BJ (cell line): ENCODE measurements around the gene NPIPA1. TPM values are rescaled to one million over a fixed set of nuclear protein-coding genes. Genes with fewer than 3 reads are reported as not detected.
"Not testable (repeated sequence)": the region's sequence is repeated elsewhere in the genome, so short reads cannot be mapped to it uniquely, and the experiment has no call there.

ENCODE experiments used
- CTCF ChIA-PET: fragments of 350-600 bp; formaldehyde crosslinking; extraction: SDS; loops from one replicate; lab custom pipeline; 2021; ENCODE audit warnings: antibody characterized with exemption, inconsistent platforms; lab: Yijun Ruan, JAX
- POLR2A ChIA-PET: fragments of 300-600 bp; sonication (Branson Sonifier 250); formaldehyde crosslinking; extraction: SDS; loops from one replicate; lab custom pipeline; 2021; ENCODE audit warnings: antibody characterized with exemption; lab: Charles Lee
- DNase-seq: peaks from one replicate; pipeline ENCODE4 v3.0.0-alpha.2; 2011; ENCODE audit warnings: low read depth
- H3K27me3 ChIP-seq: 2 replicates; pipeline ENCODE4 v1.6.0; 2011; ENCODE audit warnings: low read length; ENCODE audit not compliant: control insufficient read depth, insufficient read depth
- H3K36me3 ChIP-seq: 2 replicates; pipeline ENCODE4 v1.5.1; 2011; ENCODE audit warnings: low read length; ENCODE audit not compliant: control insufficient read depth, insufficient read depth
- H3K4me3 ChIP-seq: 2 replicates; pipeline ENCODE4 v1.5.1; 2011; ENCODE audit warnings: low read depth, mild to moderate bottlenecking, control low read depth, low read length
- polyA plus RNA-seq: library from polyadenylated mRNA; depleted of rRNA; stranded (reverse); fragments of >200 nt; gene quantifications from 2 replicates; pipeline ENCODE4 v1.2.3, GENCODE V29; 2011
- TF ChIP-seq, protein P1 (sequence below): IDR thresholded peaks from 2 replicates; pipeline ENCODE4 v1.5.1; 2011; ENCODE audit warnings: low read depth, mild to moderate bottlenecking, control low read depth, inconsistent platforms, low read length, moderate library complexity; ENCODE audit not compliant: insufficient read depth

The NPIPA1 gene
- polyA plus RNA-seq, 1 experiment: 83.3 TPM

DNA sequence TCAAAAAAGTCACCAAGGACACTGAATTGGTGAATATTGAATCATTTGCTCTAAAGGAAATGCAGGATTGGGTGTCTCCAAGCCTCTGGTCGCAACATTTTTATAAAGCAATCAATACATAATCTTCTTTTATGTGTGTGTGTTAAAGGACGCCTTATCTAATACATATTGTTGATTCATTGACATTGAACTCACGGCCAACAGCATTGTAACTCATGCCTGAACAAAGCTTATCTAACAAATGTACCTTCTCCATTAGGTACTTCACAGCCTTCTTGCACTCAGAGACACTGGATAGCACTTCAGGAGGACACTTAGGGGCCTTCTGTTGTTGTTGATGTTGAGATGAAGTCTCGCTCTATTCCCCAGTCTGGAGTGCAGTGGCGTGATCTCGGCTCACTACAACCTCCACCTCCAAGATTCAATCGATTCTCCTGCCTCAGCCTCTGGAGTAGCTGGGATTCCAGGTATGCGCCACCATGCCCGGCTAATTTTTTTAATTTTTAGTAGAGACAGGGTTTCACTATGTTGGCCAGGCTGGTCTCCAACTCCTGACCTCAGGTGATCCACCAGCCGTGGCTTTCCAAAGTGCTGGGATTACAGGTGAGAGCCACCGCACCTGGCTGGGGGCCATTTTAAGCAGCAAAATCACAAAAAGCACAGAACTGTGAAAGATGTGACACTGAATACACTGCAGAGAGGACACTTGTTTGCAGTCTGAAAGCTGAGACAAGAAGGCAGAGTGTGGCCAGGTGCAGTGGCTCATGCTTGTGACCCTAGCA is 24.4 kb downstream of the NPIPA1 start:
- Histone ChIP-seq H3K36me3 (no peaks in the 10 kb centered on the region), H3K4me3 (no peak overlapping the region), H3K27me3 (peaks cover 8% of the 10 kb centered on the region)
- DNase-seq: no peak
- ChIA-PET CTCF (no interaction called here), POLR2A (no interaction called here)
- TF ChIP-seq, protein P1, sequence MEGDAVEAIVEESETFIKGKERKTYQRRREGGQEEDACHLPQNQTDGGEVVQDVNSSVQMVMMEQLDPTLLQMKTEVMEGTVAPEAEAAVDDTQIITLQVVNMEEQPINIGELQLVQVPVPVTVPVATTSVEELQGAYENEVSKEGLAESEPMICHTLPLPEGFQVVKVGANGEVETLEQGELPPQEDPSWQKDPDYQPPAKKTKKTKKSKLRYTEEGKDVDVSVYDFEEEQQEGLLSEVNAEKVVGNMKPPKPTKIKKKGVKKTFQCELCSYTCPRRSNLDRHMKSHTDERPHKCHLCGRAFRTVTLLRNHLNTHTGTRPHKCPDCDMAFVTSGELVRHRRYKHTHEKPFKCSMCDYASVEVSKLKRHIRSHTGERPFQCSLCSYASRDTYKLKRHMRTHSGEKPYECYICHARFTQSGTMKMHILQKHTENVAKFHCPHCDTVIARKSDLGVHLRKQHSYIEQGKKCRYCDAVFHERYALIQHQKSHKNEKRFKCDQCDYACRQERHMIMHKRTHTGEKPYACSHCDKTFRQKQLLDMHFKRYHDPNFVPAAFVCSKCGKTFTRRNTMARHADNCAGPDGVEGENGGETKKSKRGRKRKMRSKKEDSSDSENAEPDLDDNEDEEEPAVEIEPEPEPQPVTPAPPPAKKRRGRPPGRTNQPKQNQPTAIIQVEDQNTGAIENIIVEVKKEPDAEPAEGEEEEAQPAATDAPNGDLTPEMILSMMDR: no peak

DNA sequence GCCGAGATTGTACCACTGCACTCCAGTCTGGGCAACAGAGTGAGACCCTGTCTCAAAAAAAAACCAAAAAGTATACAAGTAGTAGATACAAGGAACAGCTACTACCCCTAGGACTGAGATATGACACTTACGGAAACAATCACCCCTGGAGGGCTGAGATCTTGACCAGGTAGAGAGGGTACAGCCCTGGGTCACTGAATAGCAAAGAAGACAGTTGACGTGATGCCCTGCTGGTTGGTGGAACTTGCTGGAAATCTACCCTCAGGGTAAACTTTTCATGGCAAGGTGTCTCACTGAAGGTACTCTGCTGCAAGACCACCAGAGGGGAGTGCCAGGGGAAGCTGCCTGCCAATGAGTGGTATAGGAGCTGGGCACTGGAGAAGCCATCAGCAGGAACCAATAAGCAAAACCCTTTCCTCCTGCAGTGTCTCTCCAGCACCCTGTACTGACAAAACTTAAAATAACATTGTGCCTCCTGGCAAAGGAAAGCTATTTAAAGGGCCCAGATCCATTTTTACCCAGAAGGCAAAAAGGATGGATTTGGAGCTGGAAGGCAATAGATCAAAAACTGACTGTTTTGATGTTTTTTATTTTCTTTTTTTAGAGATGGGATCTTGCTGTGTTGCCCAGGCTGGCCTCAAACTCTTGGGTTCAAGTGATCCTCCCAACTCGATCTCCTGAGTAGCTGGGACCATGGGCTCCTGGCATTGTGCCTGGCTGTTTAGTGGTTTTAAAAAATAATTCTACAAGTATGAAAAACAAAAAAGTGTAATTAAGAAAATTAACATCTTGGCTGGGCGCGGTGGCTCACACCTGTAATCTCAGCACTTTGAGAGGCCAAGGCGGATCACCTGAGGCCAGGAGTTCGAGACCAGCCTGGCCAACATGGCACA is 26.3 kb downstream of the NPIPA1 start:
- no peak for DNase-seq

DNA sequence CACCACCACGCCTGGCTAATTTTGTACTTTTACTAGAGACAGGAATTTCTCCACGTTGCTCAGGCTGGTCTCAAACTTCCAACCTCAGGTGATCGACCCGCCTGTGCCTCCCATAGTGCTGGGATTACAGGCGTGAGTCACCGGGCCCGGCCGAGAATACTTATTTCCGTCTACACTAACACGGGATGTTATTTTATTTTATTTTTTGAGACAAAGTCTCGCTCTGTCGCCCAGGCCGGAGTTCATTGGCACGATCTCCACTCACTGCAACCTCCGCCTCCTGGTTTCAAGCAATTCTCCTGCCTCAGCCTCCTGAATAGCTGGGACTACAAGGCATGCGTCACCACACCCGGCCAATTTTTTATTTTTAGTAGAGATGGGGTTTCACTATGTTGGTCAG is 28.1 kb downstream of the NPIPA1 start:
- peaks cover 9% of the 10 kb centered on the region for H3K27me3 ChIP-seq
- H3K4me3 ChIP-seq: no peak overlapping the region
- H3K36me3 ChIP-seq: no peaks in the 10 kb centered on the region
- POLR2A ChIA-PET: no interaction called here
- no peak for DNase-seq
- CTCF ChIA-PET: no interaction called here
- TF ChIP-seq, protein P1: no peak

More for the DNA sequence above, 26.3 kb downstream of the NPIPA1 start:
- POLR2A ChIA-PET: no interaction called here
- no peaks in the 10 kb centered on the region for H3K36me3 ChIP-seq
- peaks cover 9% of the 10 kb centered on the region for H3K27me3 ChIP-seq
- TF ChIP-seq, protein P1: no peak
- CTCF ChIA-PET: interaction anchor here (0.9 kb wide), 1 partner anchor 26 kb away, joined by 4 read pairs; no protein-coding TSS in a partner anchor
- H3K4me3 ChIP-seq: no peak overlapping the region

- H3K27me3 ChIP-seq, CTCF ChIA-PET, POLR2A ChIA-PET, H3K4me3 ChIP-seq, DNase-seq, H3K36me3 ChIP-seq: not testable (repeated sequence)
These were observed 32.6 kb downstream of the NPIPA1 start for GRCh38 chr16:14969795-14970194.

DNA sequence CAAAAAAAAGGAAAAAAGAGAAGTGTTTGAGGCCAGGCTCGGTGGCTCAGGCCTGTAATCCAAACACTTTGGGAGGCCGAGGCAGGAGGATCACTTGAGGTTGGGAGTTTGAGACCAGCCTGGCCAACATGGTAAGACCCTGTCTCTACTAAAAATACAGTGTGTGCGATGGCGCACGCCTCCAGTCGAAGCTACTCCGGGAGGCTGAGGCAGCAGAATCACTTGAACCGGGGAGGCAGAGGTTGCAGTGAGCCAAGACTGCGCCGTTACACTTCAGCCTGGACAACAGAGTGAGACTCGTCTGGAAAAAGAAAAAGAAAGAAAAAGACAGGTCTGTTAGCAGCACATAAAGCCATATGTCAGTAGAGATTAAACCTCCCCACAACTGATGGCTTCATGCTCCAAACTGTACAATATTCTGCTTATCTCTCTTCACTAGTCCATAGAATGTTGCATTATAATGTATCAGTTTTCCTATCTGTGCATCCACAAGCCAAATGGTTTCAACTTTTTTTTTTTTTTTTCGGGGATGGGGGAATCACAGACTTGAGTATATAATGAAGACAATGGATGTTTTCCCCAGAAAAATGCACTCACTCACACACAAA is 34.5 kb downstream of the NPIPA1 start:
- DNase-seq, CTCF ChIA-PET, POLR2A ChIA-PET, H3K4me3 ChIP-seq, H3K27me3 ChIP-seq, H3K36me3 ChIP-seq: not testable (repeated sequence)

DNA sequence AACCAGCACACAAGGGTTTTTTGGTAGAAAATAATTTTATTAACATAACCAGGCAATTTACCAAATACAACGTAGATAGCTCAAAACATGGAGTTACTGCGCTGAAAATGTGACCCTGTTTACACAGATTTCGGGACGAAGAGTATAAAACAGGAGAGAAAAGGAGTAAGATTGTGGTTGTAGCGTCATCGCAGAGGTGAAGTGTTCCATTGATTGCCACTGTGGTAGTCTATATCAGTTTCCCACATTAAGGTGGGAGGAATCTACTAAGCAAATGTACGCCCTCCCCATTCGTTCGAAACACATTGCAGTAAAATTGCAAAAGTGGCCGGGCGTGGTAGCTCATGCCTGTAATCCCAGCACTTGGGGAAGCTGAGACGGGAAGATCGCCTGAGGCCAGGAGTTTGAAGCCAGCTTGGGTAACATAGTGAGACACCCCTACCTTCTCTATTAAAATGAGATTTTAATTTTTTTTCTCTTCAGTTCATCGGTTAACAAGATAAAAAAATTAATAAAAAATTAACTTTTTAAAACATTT is 36.6 kb downstream of the NPIPA1 start:
- CTCF ChIA-PET, DNase-seq, POLR2A ChIA-PET, H3K27me3 ChIP-seq, H3K36me3 ChIP-seq: not testable (repeated sequence)
- peak overlapping the region; percentile 98 for H3K4me3 ChIP-seq

GRCh38 chr16:14974331-14974655 is 37.0 kb downstream of the NPIPA1 start:
- H3K4me3 ChIP-seq: peak overlapping the region; percentile 98
- DNase-seq, CTCF ChIA-PET, H3K36me3 ChIP-seq, H3K27me3 ChIP-seq: not testable (repeated sequence)
- POLR2A ChIA-PET: interaction anchor here (0.6 kb wide), 1 partner anchor 40 kb away, joined by 3 read pairs; no protein-coding TSS in a partner anchor

- CTCF ChIA-PET, H3K27me3 ChIP-seq, H3K36me3 ChIP-seq: not testable (repeated sequence)
- H3K4me3 ChIP-seq: peak within 1 kb of the TSS; percentile 98
- POLR2A ChIA-PET: interaction anchor here (0.6 kb wide), 1 partner anchor 40 kb away, joined by 3 read pairs; no protein-coding TSS in a partner anchor
- DNase-seq: peak; percentile 46
These were observed 37.6 kb downstream of the NPIPA1 start, which contains the start of gene PDXDC1 for GRCh38 chr16:14974656-14975417. PDXDC1 (plus strand) TSS chr16:14975026; CDS start chr16:14975200, 174 bp downstream.
